HepG2 (cell line): ENCODE measurements around the gene IDS. TPM values are rescaled to one million over a fixed set of nuclear protein-coding genes. Genes with fewer than 3 reads are reported as not detected.
"Not testable (repeated sequence)": the region's sequence is repeated elsewhere in the genome, so short reads cannot be mapped to it uniquely, and the experiment has no call there.

Experiments
- ATAC-seq: fragments of 200-7000 bp; cut with Tn5 transposase; 3 replicates; pipeline ENCODE4 v1.9.1; 2020; ENCODE audit warnings: mild to moderate bottlenecking, moderate library complexity
- BruUV-seq: library from RNA; stranded (reverse); fragments of 400-500 nt; replicated peaks from 2 replicates; lab custom pipeline; 2021; lab: Mats Ljungman, UMichigan
- CTCF ChIA-PET: fragments of 300-600 bp; formaldehyde crosslinking; extraction: SDS; loops from one replicate; lab custom pipeline; 2021; ENCODE audit warnings: low total read pairs, inconsistent platforms, low intra/inter-chr PET ratio; lab: Yijun Ruan, JAX
- POLR2A ChIA-PET: fragments of 350-600 bp; sonication (Branson Sonifier 250); formaldehyde crosslinking; loops from one replicate; lab custom pipeline; 2020; ENCODE audit warnings: antibody characterized with exemption, inconsistent platforms; lab: Yijun Ruan, JAX
- DNase-seq: peaks from one replicate; pipeline ENCODE4 v3.0.0-alpha.2; 2015; ENCODE audit warnings: low spot score
- FAIRE-seq: peaks from 3 replicates; lab custom pipeline; 2011; peaks lifted over from hg19 to GRCh38; lab: Jason Lieb, UNC
- H2AFZ ChIP-seq: one replicate; pipeline ENCODE4 v1.6.1; 2011; ENCODE audit warnings: low read length, inconsistent platforms
- H3K27ac ChIP-seq: fragments of 300-600 bp; 3 replicates; pipeline ENCODE4 v1.8.0; 2011; ENCODE audit warnings: mixed run types, mild to moderate bottlenecking, mixed read lengths, low read length, inconsistent platforms; ENCODE audit not compliant: insufficient read depth; ENCODE audit errors: extremely low read length
- H3K27me3 ChIP-seq, 2 experiments: fragments of 200-600 bp in 1 of 2; 2 replicates in 1 of 2; 3 replicates in 1 of 2; pipeline versions ENCODE4 v1.6.0 to v1.8.0; 2011; ENCODE audit warnings: low read length in 2 of 2, mild to moderate bottlenecking in 2 of 2, moderate library complexity in 2 of 2, inconsistent platforms in 1 of 2; ENCODE audit not compliant: insufficient read depth in 2 of 2, control insufficient read depth in 1 of 2
- H3K36me3 ChIP-seq, 2 experiments: fragments of 200-600 bp in 1 of 2; replicated peaks in 1 of 2; 2 replicates in 1 of 2; 3 replicates in 1 of 2; pipeline versions ENCODE4 v1.5.1 to v1.8.0; 2011; ENCODE audit warnings: low read length in 2 of 2, inconsistent platforms in 1 of 2; ENCODE audit not compliant: insufficient read depth in 2 of 2, control insufficient read depth in 1 of 2
- H3K4me1 ChIP-seq: 2 replicates; pipeline ENCODE4 v1.5.1; 2012; ENCODE audit warnings: low read length, inconsistent platforms; ENCODE audit not compliant: insufficient read depth
- H3K4me2 ChIP-seq: 2 replicates; pipeline ENCODE4 v1.6.0; 2011; ENCODE audit warnings: low read depth, low read length, inconsistent platforms
- H3K4me3 ChIP-seq, 3 experiments: fragments of 200-600 bp in 1 of 3; sonication (generic), shearing (Covaris generic) in 1 of 3; replicated peaks in 1 of 3; 2 replicates each; pipeline ENCODE4 v1.5.1; 2011 to 2016; ENCODE audit warnings: low read length in 3 of 3, inconsistent platforms in 2 of 3, low read depth in 2 of 3, mild to moderate bottlenecking in 2 of 3, control low read depth in 1 of 3, mixed read lengths in 1 of 3; ENCODE audit not compliant: insufficient read depth in 1 of 3
- H3K79me2 ChIP-seq: one replicate; pipeline ENCODE4 v1.6.1; 2011; ENCODE audit warnings: low read length, inconsistent platforms; ENCODE audit not compliant: insufficient read depth
- H3K9ac ChIP-seq: 2 replicates; pipeline ENCODE4 v1.6.0; 2011; ENCODE audit warnings: mild to moderate bottlenecking, low read depth, low read length, inconsistent platforms; ENCODE audit not compliant: insufficient read depth
- H3K9me3 ChIP-seq: 2 replicates; pipeline ENCODE4 v1.5.1; 2012; ENCODE audit warnings: mild to moderate bottlenecking, low read length
- H4K20me1 ChIP-seq: 2 replicates; pipeline ENCODE4 v1.6.0; 2011; ENCODE audit warnings: inconsistent platforms, mild to moderate bottlenecking, low read length, moderate library complexity; ENCODE audit not compliant: insufficient read depth
- ATF1 ChIP-seq: IDR thresholded peaks from 2 replicates; pipeline ENCODE4 v1.6.1; 2016; ENCODE audit warnings: mild to moderate bottlenecking, control low read depth
- KMT2B ChIP-seq: IDR thresholded peaks from 2 replicates; pipeline ENCODE4 v1.6.1; 2016; ENCODE audit warnings: missing genetic modification reagents, missing compliant biosample characterization
- PHF8 ChIP-seq: sonication (generic); formaldehyde crosslinking; IDR thresholded peaks from 2 replicates; pipeline ENCODE4 v1.5.0; 2020; ENCODE audit warnings: missing genetic modification reagents
- PREB ChIP-seq: sonication (generic); formaldehyde crosslinking; IDR thresholded peaks from 2 replicates; pipeline ENCODE4 v1.4.0; 2020; ENCODE audit warnings: missing genetic modification reagents
- REXO4 ChIP-seq: sonication (generic); formaldehyde crosslinking; IDR thresholded peaks from 2 replicates; pipeline ENCODE4 v1.8.0; 2022; ENCODE audit warnings: missing genetic modification reagents, mild to moderate bottlenecking, borderline replicate concordance
- TARDBP ChIP-seq: sonication (generic); formaldehyde crosslinking; IDR thresholded peaks from 2 replicates; pipeline ENCODE4 v1.8.0; 2022; ENCODE audit warnings: mild to moderate bottlenecking, missing genetic modification reagents
- TMF1 ChIP-seq: sonication (generic); formaldehyde crosslinking; IDR thresholded peaks from 2 replicates; pipeline ENCODE4 v1.8.1; 2022; ENCODE audit warnings: low read depth, missing genetic modification reagents
- ZFP37 ChIP-seq: sonication (generic); formaldehyde crosslinking; IDR thresholded peaks from 2 replicates; pipeline ENCODE4 v1.4.0; 2020; ENCODE audit warnings: missing genetic modification reagents, borderline replicate concordance
- WGBS: methylation state at CpG from one replicate; pipeline ENCODE4 v1.1.6; 2017; ENCODE audit warnings: low lambda C conversion rate; 5-methylcytosine and 5-hydroxymethylcytosine counted together
- in situ Hi-C: cut with HindIII; loops from 2 replicates; pipeline ENCODE4 v1.10.0; 2017; ENCODE audit warnings: low pct_unique_long_range_greater_than_20kb; ENCODE audit not compliant: extremely low pct_ligation_motif_present
- intact Hi-C: fragments of 100-400 bp; cut with micrococcal nuclease; formaldehyde crosslinking; loops from one replicate; pipeline ENCODE4 v1.10.0; 2022; ENCODE audit not compliant: unreplicated experiment
- polyA plus RNA-seq, 8 experiments: library from polyadenylated mRNA; depleted of rRNA in 3 of 8; stranded (reverse) in 7 of 8; unstranded in 1 of 8; fragments of >200 nt; fragmentation: Illumina TruSeq in 4 of 8; extraction: Trizol in 4 of 8; gene quantifications; 2 replicates each; pipeline versions ENCODE4 v1.2.1 to v1.2.3, GENCODE V29; 2011 to 2016; ENCODE audit warnings: low read depth in 4 of 8, missing spikeins in 1 of 8, mixed read lengths in 1 of 8; ENCODE audit not compliant: insufficient read depth in 1 of 8
- total RNA-seq, 5 experiments: library from RNA; depleted of rRNA; stranded (reverse); fragments of >200 nt; fragmentation: Illumina TruSeq; extraction: Trizol; gene quantifications; 2 replicates each; pipeline ENCODE4 v1.2.3, GENCODE V29; 2016; ENCODE audit warnings: low read depth in 1 of 5

IDS gene
- total and polyA plus RNA-seq, 2 of the 13 experiments (the other 11 are each of a cell fraction or from before 2014, with no cell fraction given): 2.2 to 11.9 TPM

GRCh38 chrX:149520636-149521277 lies 15.7 kb upstream of the IDS start:
- ATAC-seq, H3K4me3 ChIP-seq, BruUV-seq, H4K20me1 ChIP-seq, H3K27me3 ChIP-seq, H3K36me3 ChIP-seq, intact Hi-C loops, H3K27ac ChIP-seq, H2AFZ ChIP-seq, in situ Hi-C loops, POLR2A ChIA-PET, H3K4me1 ChIP-seq, H3K4me2 ChIP-seq, DNase-seq, H3K79me2 ChIP-seq, FAIRE-seq, H3K9me3 ChIP-seq, CTCF ChIA-PET, H3K9ac ChIP-seq: not testable (repeated sequence)
- WGBS: 73% methylated on average over 3 of the region's 3 CpGs

- Histone ChIP-seq H3K9ac (no peak overlapping the region), H3K4me1 (peaks cover 8% of the 10 kb centered on the region), H3K9me3 (no peaks in the 10 kb centered on the region), H3K4me2 (no peak overlapping the region), H3K79me2 (no peaks in the 10 kb centered on the region), H3K4me3 (no peak overlapping the region), H3K27me3 (no peaks in the 10 kb centered on the region)
- no peak for FAIRE-seq
- intact Hi-C loops: no loop called here
- BruUV-seq: no TSS peak
- ChIA-PET POLR2A (no interaction called here), CTCF (no interaction called here)
- TF ChIP-seq PREB (CRISPR knock-in tag) (no peak), PHF8 (CRISPR knock-in tag) (no peak), ZFP37 (CRISPR knock-in tag) (no peak), REXO4 (no peak), ATF1 (CRISPR knock-in tag) (no peak), KMT2B (CRISPR knock-in tag) (no peak), TARDBP (CRISPR knock-in tag) (no peak), TMF1 (CRISPR knock-in tag) (no peak)
- TF ChIP-seq, all 625 proteins: peak for 0
- DNase-seq: no peak
- no peak overlapping the region for H2AFZ ChIP-seq
- WGBS: 72% methylated on average over 7 of the region's 7 CpGs
- no peaks in the 10 kb centered on the region for H4K20me1 ChIP-seq
- ATAC-seq: no peak
- H3K36me3 ChIP-seq: no peaks in the 10 kb centered on the region
- in situ Hi-C loops: no loop called here
- H3K27ac ChIP-seq: no peak overlapping the region
These were observed 13.1 kb upstream of the IDS start for GRCh38 chrX:149518236-149518635.
